Panc1 (cell line): ENCODE results near the gene FAM163B. TPM values are rescaled to one million over a fixed set of nuclear protein-coding genes. Genes with fewer than 3 reads are reported as not detected.

Experiments used
- ATAC-seq: fragments of 200-7000 bp; cut with Tn5 transposase; 2 replicates; pipeline ENCODE4 v1.9.1; 2020; ENCODE audit warnings: mild to moderate bottlenecking, moderate library complexity
- BruUV-seq: library from RNA; stranded (reverse); fragments of 400-500 nt; replicated peaks from 2 replicates; lab custom pipeline; 2021; lab: Mats Ljungman, UMichigan
- CTCF ChIA-PET: fragments of 300-600 bp; sonication (Branson Sonifier 250); formaldehyde crosslinking; loops from one replicate; lab custom pipeline; 2022; ENCODE audit warnings: antibody characterized with exemption; lab: Charles Lee
- POLR2A ChIA-PET: fragments of 300-600 bp; sonication (Branson Sonifier 250); formaldehyde crosslinking; loops from one replicate; lab custom pipeline; 2022; ENCODE audit warnings: antibody characterized with exemption; lab: Charles Lee
- DNase-seq: peaks from one replicate; pipeline ENCODE4 v3.0.0-alpha.2; 2010; ENCODE audit warnings: low read depth, low spot score
- H3K27ac ChIP-seq: 2 replicates; pipeline ENCODE4 v1.5.1; 2011; ENCODE audit warnings: mild to moderate bottlenecking, low read length, inconsistent platforms
- H3K27me3 ChIP-seq: fragments of 200-500 bp; sonication (Bioruptor generic); 2 replicates; pipeline ENCODE4 v1.6.0; 2014; ENCODE audit warnings: low read length, inconsistent platforms; ENCODE audit not compliant: control insufficient read depth, insufficient read depth
- H3K36me3 ChIP-seq: fragments of 200-500 bp; sonication (Bioruptor generic); 2 replicates; pipeline ENCODE4 v1.5.1; 2014; ENCODE audit warnings: inconsistent platforms, mild to moderate bottlenecking, low read length, moderate library complexity; ENCODE audit not compliant: control insufficient read depth, insufficient read depth
- H3K4me1 ChIP-seq: 2 replicates; pipeline ENCODE4 v1.5.1; 2011; ENCODE audit warnings: inconsistent platforms, mild to moderate bottlenecking, low read length, moderate library complexity; ENCODE audit not compliant: control insufficient read depth, insufficient read depth
- H3K4me3 ChIP-seq, 2 experiments: 2 replicates each; pipeline ENCODE4 v1.5.1; 2011 to 2012; ENCODE audit warnings: low read depth in 2 of 2, low read length in 2 of 2, mild to moderate bottlenecking in 2 of 2, inconsistent platforms in 1 of 2, moderate library complexity in 1 of 2
- H3K9me3 ChIP-seq: fragments of 200-500 bp; sonication (Bioruptor generic); 2 replicates; pipeline ENCODE4 v1.5.1; 2014; ENCODE audit warnings: low read depth, mild to moderate bottlenecking, inconsistent platforms, low read length, moderate library complexity; ENCODE audit not compliant: control insufficient read depth, insufficient read depth
- POLR2AphosphoS5 ChIP-seq: IDR thresholded peaks from 2 replicates; pipeline ENCODE4 v1.6.1; 2012; ENCODE audit warnings: mild to moderate bottlenecking, low read depth, low read length, moderate library complexity
- REST ChIP-seq, 2 experiments: IDR thresholded peaks; 2 replicates each; pipeline ENCODE4 v1.6.1; 2011 to 2012; ENCODE audit warnings: low read depth in 2 of 2, control low read depth in 1 of 2, low read length in 1 of 2, mild to moderate bottlenecking in 1 of 2, moderate library complexity in 1 of 2; ENCODE audit not compliant: insufficient read depth in 1 of 2
- SIN3A ChIP-seq: IDR thresholded peaks from 2 replicates; pipeline ENCODE4 v1.6.1; 2012; ENCODE audit warnings: low read depth, mild to moderate bottlenecking, low read length, moderate library complexity, borderline replicate concordance; ENCODE audit not compliant: insufficient read depth
- TCF7L2 ChIP-seq: IDR thresholded peaks from 2 replicates; pipeline ENCODE4 v1.6.1; 2011; ENCODE audit warnings: mild to moderate bottlenecking, low read depth, low read length, inconsistent platforms
- in situ Hi-C: cut with HindIII; loops from 2 replicates; pipeline ENCODE4 v1.10.0; 2016; ENCODE audit warnings: low sequenced_read_pairs, low pct_unique_long_range_greater_than_20kb
- intact Hi-C: fragments of 100-400 bp; cut with micrococcal nuclease; formaldehyde crosslinking; loops from one replicate; pipeline ENCODE4 v1.10.0; 2022; ENCODE audit not compliant: unreplicated experiment
- total RNA-seq: library from RNA; stranded (reverse); gene quantifications from one replicate; pipeline ENCODE4 v1.2.1, GENCODE V29; 2021; ENCODE audit not compliant: unreplicated experiment
- TF ChIP-seq, protein P1 (sequence below): fragments of 450-650 bp; IDR thresholded peaks from 2 replicates; pipeline ENCODE4 v1.5.1; 2017; ENCODE audit warnings: mild to moderate bottlenecking

FAM163B gene
- total RNA-seq, 1 experiment from 2014 or later = not detected

DNA sequence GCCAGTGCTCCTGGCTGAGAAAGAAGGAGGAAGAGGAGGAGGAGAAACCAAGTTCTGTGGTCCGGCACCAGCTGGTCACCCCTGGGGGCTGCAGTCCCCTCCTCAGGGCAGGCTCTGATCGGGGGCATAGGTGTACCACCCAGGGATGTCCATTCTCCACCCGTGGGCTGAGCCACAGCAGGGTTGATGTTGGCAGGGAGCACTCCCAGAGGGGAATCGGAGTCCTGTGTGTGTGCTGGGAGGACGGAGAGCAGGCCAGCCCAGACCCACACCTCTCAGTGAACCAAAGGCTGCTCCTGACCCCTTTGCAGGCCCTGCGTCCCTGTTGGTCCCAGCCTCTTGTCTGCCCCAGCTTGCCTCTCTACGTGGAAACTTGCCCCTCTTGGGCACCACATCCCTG, 79.3 kb downstream of the FAM163B start:
- ATAC-seq = no peak
- no peak for DNase-seq

DNA sequence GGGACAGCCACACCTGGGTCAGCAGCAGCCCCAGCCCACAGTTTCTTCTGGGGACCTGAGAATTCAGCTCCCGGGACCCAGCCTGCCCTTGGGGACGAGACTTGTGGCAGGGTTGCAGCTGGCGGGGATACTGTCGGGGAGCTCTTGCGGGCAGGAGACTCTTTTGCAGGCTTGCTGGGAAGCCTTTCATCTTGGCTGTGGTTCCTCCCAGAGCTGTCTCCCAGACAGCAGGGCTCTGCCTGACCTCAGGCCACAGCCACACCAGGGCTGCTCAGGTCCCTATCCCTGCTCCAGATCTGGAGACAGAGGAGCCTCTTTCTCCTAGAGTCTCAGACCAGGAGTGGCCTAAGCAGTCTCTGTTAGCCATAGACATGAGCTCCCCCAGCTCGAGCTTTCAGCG, 79.7 kb downstream of the FAM163B start:
- no peak for TF ChIP-seq TCF7L2
- no peak for TF ChIP-seq SIN3A
- TF ChIP-seq POLR2AphosphoS5 = no peak
- TF ChIP-seq, protein P1, sequence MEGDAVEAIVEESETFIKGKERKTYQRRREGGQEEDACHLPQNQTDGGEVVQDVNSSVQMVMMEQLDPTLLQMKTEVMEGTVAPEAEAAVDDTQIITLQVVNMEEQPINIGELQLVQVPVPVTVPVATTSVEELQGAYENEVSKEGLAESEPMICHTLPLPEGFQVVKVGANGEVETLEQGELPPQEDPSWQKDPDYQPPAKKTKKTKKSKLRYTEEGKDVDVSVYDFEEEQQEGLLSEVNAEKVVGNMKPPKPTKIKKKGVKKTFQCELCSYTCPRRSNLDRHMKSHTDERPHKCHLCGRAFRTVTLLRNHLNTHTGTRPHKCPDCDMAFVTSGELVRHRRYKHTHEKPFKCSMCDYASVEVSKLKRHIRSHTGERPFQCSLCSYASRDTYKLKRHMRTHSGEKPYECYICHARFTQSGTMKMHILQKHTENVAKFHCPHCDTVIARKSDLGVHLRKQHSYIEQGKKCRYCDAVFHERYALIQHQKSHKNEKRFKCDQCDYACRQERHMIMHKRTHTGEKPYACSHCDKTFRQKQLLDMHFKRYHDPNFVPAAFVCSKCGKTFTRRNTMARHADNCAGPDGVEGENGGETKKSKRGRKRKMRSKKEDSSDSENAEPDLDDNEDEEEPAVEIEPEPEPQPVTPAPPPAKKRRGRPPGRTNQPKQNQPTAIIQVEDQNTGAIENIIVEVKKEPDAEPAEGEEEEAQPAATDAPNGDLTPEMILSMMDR = no peak
- TF ChIP-seq REST (IDR thresholded peaks at IDR 0.05; ENCODE audit: insufficient read depth in 1 of 2, low read depth in 2 of 2, low read length in 1 of 2) = no peak
- no peaks in the 10 kb centered on the region for H3K9me3 ChIP-seq
- no peak overlapping the region for H3K4me3 ChIP-seq
- ATAC-seq = 0 out of 2 replicates have a peak, but pooled peaks have one; percentile 18
- intact Hi-C loops (no loop called here), in situ Hi-C loops (no loop called here)
- H3K27me3 ChIP-seq = no peaks in the 10 kb centered on the region
- no peaks in the 10 kb centered on the region; the same call in 1 of the 2 replicates for H3K4me1 ChIP-seq
- no TSS peak for BruUV-seq
- no peak overlapping the region for H3K27ac ChIP-seq
- CTCF ChIA-PET = no interaction called here
- H3K36me3 ChIP-seq = no peaks in the 10 kb centered on the region
- no peak for DNase-seq
- POLR2A ChIA-PET = no interaction called here

More for the DNA sequence above, 79.3 kb downstream of the FAM163B start:
- in situ Hi-C loops (no loop called here), intact Hi-C loops (no loop called here)
- BruUV-seq = no TSS peak
- H3K4me3 ChIP-seq = no peak overlapping the region
- POLR2A ChIA-PET = no interaction called here
- H3K27me3 ChIP-seq = no peaks in the 10 kb centered on the region
- TF ChIP-seq TCF7L2 (no peak), SIN3A (no peak), POLR2AphosphoS5 (no peak), REST (IDR thresholded peaks at IDR 0.05; ENCODE audit: insufficient read depth in 1 of 2, low read depth in 2 of 2, low read length in 1 of 2) (no peak)
- TF ChIP-seq, protein P1 = no peak
- CTCF ChIA-PET = no interaction called here
- no peaks in the 10 kb centered on the region; the same call in 1 of the 2 replicates for H3K4me1 ChIP-seq
- H3K27ac ChIP-seq = no peak overlapping the region
- H3K9me3 ChIP-seq = no peaks in the 10 kb centered on the region
- no peaks in the 10 kb centered on the region for H3K36me3 ChIP-seq
